Endothelial cell (in vitro differentiated cells): Measurements from ENCODE around the gene MYRIP. TPM values are rescaled to one million over a fixed set of nuclear protein-coding genes. Genes with fewer than 3 reads are reported as not detected.

Experiments
- DNase-seq: peaks from one replicate; pipeline ENCODE4 v3.0.0; 2021; ENCODE audit warnings: low spot score
- H3K27ac Mint-ChIP-seq: one replicate; pipeline ENCODE4 v1.8.0; 2021; ENCODE audit warnings: mixed read lengths, inconsistent platforms; ENCODE audit not compliant: unreplicated experiment
- H3K27me3 Mint-ChIP-seq: one replicate; pipeline ENCODE4 v1.8.0; 2021; ENCODE audit warnings: mild to moderate bottlenecking, moderate library complexity, mixed read lengths, inconsistent platforms; ENCODE audit not compliant: unreplicated experiment
- H3K36me3 Mint-ChIP-seq: one replicate; pipeline ENCODE4 v1.8.0; 2021; ENCODE audit warnings: mild to moderate bottlenecking, low read depth, mixed read lengths, inconsistent platforms; ENCODE audit not compliant: unreplicated experiment
- H3K4me1 Mint-ChIP-seq: one replicate; pipeline ENCODE4 v1.8.0; 2021; ENCODE audit warnings: mild to moderate bottlenecking, mixed read lengths, inconsistent platforms; ENCODE audit not compliant: unreplicated experiment
- H3K4me3 Mint-ChIP-seq: one replicate; pipeline ENCODE4 v1.8.0; 2021; ENCODE audit warnings: mild to moderate bottlenecking, mixed read lengths, inconsistent platforms; ENCODE audit not compliant: unreplicated experiment
- H3K9me3 Mint-ChIP-seq: one replicate; pipeline ENCODE4 v1.8.0; 2021; ENCODE audit warnings: mixed read lengths, inconsistent platforms; ENCODE audit not compliant: unreplicated experiment
- total RNA-seq: library from RNA; stranded (reverse); fragmentation: NEBNext Ultra II Directional; extraction: Animal tissue kit (Norgen Biotek cat#: 25700); gene quantifications from one replicate; pipeline ENCODE4 v1.2.1, GENCODE V29; 2021; ENCODE audit not compliant: unreplicated experiment
- TF ChIP-seq, protein P1 (sequence below): fragments of 200-600 bp; sonication (generic); IDR thresholded peaks from one replicate; pipeline ENCODE4 v1.5.0; 2021; ENCODE audit warnings: antibody characterized with exemption; ENCODE audit not compliant: unreplicated experiment

The MYRIP gene
- total RNA-seq, 1 donor from 2014 or later = 0.49 TPM

DNA sequence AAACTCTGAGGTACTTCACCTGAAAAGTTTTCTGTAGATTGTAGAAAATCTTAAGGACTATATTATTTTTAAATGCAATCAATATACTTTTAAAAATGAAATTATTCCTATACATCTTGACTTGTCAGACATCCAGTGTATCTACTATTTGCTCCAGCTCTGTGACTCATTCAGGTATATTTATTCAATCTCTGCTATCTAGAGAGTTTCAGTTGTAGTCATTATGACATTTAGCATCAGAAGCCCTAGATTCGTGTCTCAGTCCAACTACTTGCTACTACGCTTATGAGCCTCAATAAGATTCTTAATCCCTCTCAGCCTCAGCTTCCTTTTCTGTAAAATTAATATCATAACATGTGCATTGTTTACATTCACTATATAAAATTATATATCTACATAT lies 477.8 kb downstream of the MYRIP start:
- peaks cover 3% of the 10 kb centered on the region for H3K27me3 Mint-ChIP-seq
- DNase-seq = no peak
- H3K4me1 Mint-ChIP-seq = no peaks in the 10 kb centered on the region
- no peak overlapping the region for H3K4me3 Mint-ChIP-seq
- no peak overlapping the region for H3K27ac Mint-ChIP-seq
- H3K36me3 Mint-ChIP-seq = peaks cover 3% of the 10 kb centered on the region
- H3K9me3 Mint-ChIP-seq = no peaks in the 10 kb centered on the region
- TF ChIP-seq, protein P1, sequence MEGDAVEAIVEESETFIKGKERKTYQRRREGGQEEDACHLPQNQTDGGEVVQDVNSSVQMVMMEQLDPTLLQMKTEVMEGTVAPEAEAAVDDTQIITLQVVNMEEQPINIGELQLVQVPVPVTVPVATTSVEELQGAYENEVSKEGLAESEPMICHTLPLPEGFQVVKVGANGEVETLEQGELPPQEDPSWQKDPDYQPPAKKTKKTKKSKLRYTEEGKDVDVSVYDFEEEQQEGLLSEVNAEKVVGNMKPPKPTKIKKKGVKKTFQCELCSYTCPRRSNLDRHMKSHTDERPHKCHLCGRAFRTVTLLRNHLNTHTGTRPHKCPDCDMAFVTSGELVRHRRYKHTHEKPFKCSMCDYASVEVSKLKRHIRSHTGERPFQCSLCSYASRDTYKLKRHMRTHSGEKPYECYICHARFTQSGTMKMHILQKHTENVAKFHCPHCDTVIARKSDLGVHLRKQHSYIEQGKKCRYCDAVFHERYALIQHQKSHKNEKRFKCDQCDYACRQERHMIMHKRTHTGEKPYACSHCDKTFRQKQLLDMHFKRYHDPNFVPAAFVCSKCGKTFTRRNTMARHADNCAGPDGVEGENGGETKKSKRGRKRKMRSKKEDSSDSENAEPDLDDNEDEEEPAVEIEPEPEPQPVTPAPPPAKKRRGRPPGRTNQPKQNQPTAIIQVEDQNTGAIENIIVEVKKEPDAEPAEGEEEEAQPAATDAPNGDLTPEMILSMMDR = no peak

DNA sequence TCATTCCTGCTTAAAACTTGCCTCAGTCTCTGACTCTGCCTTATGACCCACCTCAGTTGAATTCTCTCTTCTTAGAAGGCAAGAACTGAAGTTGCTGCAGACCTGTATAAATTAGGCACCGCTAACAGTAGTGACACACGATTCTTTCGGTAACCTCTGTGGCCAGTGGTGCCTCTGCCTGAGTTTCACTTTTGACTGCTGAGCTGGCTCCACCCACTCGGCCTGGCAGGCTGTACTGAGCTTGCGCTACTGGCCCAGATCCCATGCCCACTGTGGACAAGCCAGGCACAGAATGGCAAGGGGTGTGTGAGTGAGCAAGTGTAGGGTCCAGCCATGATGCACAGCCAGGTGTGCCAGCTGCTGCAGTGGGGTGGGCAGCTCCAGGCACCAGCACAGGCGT lies 481.0 kb downstream of the MYRIP start:
- Mint-ChIP-seq H3K27ac (no peak overlapping the region), H3K4me1 (no peaks in the 10 kb centered on the region), H3K4me3 (no peak overlapping the region), H3K36me3 (peaks cover 3% of the 10 kb centered on the region), H3K27me3 (peaks cover 5% of the 10 kb centered on the region), H3K9me3 (no peaks in the 10 kb centered on the region)
- TF ChIP-seq, protein P1 = no peak
- no peak for DNase-seq

DNA sequence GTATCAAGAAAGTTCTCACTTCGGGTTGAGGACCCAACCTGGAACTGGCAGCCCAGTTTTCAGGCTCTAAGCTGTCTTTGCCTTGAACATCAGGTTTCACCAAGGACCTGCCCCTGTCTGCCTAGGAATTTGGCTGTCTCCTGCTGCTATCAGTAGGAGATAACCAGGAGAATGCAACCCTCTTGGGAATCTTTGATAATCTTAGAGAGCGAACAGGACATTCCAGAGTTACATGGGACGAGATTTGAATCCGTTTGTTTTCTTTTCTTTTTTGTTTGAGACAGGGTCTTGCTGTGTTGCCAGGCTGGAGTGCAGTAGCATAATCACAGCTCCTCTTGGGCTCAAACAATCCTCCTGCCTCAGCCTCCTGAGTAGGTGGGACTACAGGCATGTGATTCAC lies 482.1 kb downstream of the MYRIP start:
- Mint-ChIP-seq H3K27me3 (peaks cover 5% of the 10 kb centered on the region), H3K4me1 (no peaks in the 10 kb centered on the region), H3K36me3 (peaks cover 3% of the 10 kb centered on the region), H3K27ac (no peak overlapping the region), H3K9me3 (no peaks in the 10 kb centered on the region), H3K4me3 (no peak overlapping the region)
- no peak for DNase-seq
- TF ChIP-seq, protein P1 = no peak

DNA sequence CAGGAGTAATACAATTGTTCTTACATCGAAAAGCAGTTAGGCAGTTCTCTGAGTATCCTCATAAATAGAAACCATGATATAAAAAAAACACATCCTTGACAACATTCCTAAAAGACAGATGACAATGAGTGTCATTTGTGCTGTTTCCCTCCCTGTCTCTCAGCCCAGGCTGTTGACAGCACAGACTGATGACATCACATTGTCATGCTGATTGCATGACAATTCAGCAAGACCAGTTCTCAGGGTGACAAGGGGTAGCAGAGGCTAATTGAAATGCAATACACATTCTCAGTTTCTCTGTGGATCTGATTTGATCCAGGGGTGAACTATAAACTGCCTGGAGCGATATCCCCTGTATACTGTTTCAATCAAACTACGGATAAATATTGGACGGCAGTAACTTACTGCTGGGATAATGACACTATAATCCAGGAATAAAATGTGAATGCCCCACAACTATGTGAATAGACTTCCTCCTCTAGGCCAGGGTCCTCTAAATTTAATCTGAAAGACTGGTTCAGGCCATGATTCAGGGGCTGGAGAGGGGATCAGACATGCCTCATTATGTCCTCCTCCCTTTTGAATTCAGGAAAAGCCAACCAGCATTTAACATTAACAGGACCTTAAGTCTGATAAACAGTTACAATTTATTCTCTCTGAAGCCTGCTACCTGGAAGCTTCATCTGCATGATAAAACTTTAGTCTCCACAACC lies 483.4 kb downstream of the MYRIP start:
- no peaks in the 10 kb centered on the region for H3K9me3 Mint-ChIP-seq
- TF ChIP-seq, protein P1 = no peak
- peaks cover 5% of the 10 kb centered on the region for H3K27me3 Mint-ChIP-seq
- DNase-seq = no peak
- no peak overlapping the region for H3K4me3 Mint-ChIP-seq
- H3K36me3 Mint-ChIP-seq = peaks cover 3% of the 10 kb centered on the region
- no peaks in the 10 kb centered on the region for H3K4me1 Mint-ChIP-seq
- H3K27ac Mint-ChIP-seq = no peak overlapping the region

DNA sequence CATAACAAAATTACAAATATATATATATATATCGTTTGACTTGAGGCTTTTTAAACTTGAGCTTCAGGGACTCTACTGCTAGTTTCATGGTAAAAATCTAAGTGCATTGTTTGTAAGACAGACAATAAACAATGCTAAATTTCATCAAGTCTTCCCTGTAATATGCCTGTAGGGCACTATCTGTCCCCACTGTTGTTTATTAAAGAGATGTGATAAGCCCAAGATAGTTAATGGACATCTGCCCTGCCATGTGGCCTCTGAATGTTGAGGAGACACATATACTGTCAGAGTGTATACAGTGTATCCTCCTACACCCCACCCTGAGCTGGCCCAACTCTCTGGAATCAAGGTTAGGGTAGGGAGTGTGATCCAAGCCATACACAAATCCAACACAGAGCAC lies 485.0 kb downstream of the MYRIP start:
- TF ChIP-seq, protein P1 = no peak
- Mint-ChIP-seq H3K9me3 (no peaks in the 10 kb centered on the region), H3K27me3 (peaks cover 5% of the 10 kb centered on the region), H3K27ac (no peak overlapping the region), H3K36me3 (peaks cover 3% of the 10 kb centered on the region), H3K4me1 (no peaks in the 10 kb centered on the region), H3K4me3 (no peak overlapping the region)
- DNase-seq = no peak
